ENCODE data around the gene STYXL1. TPM values are rescaled to one million over a fixed set of nuclear protein-coding genes. Genes with fewer than 3 reads are reported as not detected.

STYXL1 gene
- polyA plus RNA-seq, 3 donors = 64.6 to 79.8 (median 67.2) TPM

- H3K9ac ChIP-seq (ENCODE audit: insufficient read depth, low read length, poor library complexity, severe bottlenecking) = no peak overlapping the region
- H3K4me3 ChIP-seq (replicated peaks in 1 of 3; ENCODE audit: low read depth in 2 of 3, low read length in 3 of 3) = no peak overlapping the region
- 97% methylated on average over 21 of the region's 30 CpGs for WGBS (ENCODE audit: insufficient coverage)
- Mint-ChIP-seq H3K4me1 (peaks cover 10% of the 10 kb centered on the region), H3K36me3 (peaks cover 41 to 62% of the 10 kb centered on the region in 2 donors), H3K27me3 (ENCODE audit: low read depth in 3 of 3) (no peaks in the 10 kb centered on the region), H3K4me3 (no peak overlapping the region), H3K27ac (peak overlapping the region in 2 of 7 donors; percentile 30 to 37), H3K9me3 (no peaks in the 10 kb centered on the region)
- H3K27me3 ChIP-seq (ENCODE audit: control insufficient read depth in 2 of 2, insufficient read depth in 2 of 2, low read length in 2 of 2) = no peaks in the 10 kb centered on the region
- TF ChIP-seq CTCF (IDR thresholded peaks at IDR 0.05) = no peak
- H3K9me3 ChIP-seq (replicated peaks in 1 of 2; ENCODE audit: control insufficient read depth in 1 of 2, insufficient read depth in 1 of 2, low read length in 2 of 2) = no peaks in the 10 kb centered on the region
- no peaks in the 10 kb centered on the region for H3K79me2 ChIP-seq (ENCODE audit: insufficient read depth, low read length)
- no peak overlapping the region for H3K27ac ChIP-seq (ENCODE audit: low read depth in 1 of 2, low read length in 2 of 2)
- DNase-seq = no peak
- H4K20me1 ChIP-seq (ENCODE audit: insufficient read depth, low read length) = peaks cover 37% of the 10 kb centered on the region
- peaks cover under 1% of the 10 kb centered on the region in 2 donors for H3K4me1 ChIP-seq (ENCODE audit: control insufficient read depth in 1 of 2, insufficient read depth in 2 of 2, low read length in 2 of 2)
- no peak overlapping the region for H2AFZ ChIP-seq (ENCODE audit: insufficient read depth, low read depth, low read length, poor library complexity, severe bottlenecking)
- intact Hi-C loops (cut with micrococcal nuclease) = no loop called here
- no peak overlapping the region for H3K4me2 ChIP-seq (replicated peaks; ENCODE audit: extremely low read depth, low read length, poor library complexity, severe bottlenecking)
- peaks cover 49 to 54% of the 10 kb centered on the region in 2 donors for H3K36me3 ChIP-seq (replicated peaks in 1 of 2; ENCODE audit: control insufficient read depth in 1 of 2, insufficient read depth in 2 of 2, low read length in 2 of 2)
Measured at GRCh38 chr7:75987805-75988567, 59.8 kb downstream of the STYXL1 start.

- no peak overlapping the region for H3K9ac ChIP-seq (ENCODE audit: insufficient read depth, low read length, poor library complexity, severe bottlenecking)
- Mint-ChIP-seq H3K27ac (peak overlapping the region in 4 of 7 donors; percentile 7 to 71 (median 66)), H3K27me3 (ENCODE audit: low read depth in 3 of 3) (no peaks in the 10 kb centered on the region), H3K4me1 (peaks cover 9% of the 10 kb centered on the region), H3K9me3 (no peaks in the 10 kb centered on the region), H3K36me3 (peaks cover 43 to 65% of the 10 kb centered on the region in 2 donors), H3K4me3 (no peak overlapping the region)
- H3K36me3 ChIP-seq (replicated peaks in 1 of 2; ENCODE audit: control insufficient read depth in 1 of 2, insufficient read depth in 2 of 2, low read length in 2 of 2) = peaks cover 55 to 61% of the 10 kb centered on the region in 2 donors
- no peaks in the 10 kb centered on the region for H3K27me3 ChIP-seq (ENCODE audit: control insufficient read depth in 2 of 2, insufficient read depth in 2 of 2, low read length in 2 of 2)
- DNase-seq = no peak
- 97% methylated on average over 26 of the region's 32 CpGs for WGBS (ENCODE audit: insufficient coverage)
- intact Hi-C loops (cut with micrococcal nuclease) = no loop called here
- H3K4me2 ChIP-seq (replicated peaks; ENCODE audit: extremely low read depth, low read length, poor library complexity, severe bottlenecking) = no peak overlapping the region
- TF ChIP-seq CTCF (IDR thresholded peaks at IDR 0.05) = no peak
- H3K79me2 ChIP-seq (ENCODE audit: insufficient read depth, low read length) = no peaks in the 10 kb centered on the region
- no peak overlapping the region for H3K4me3 ChIP-seq (replicated peaks in 1 of 3; ENCODE audit: low read depth in 2 of 3, low read length in 3 of 3)
- no peak overlapping the region for H2AFZ ChIP-seq (ENCODE audit: insufficient read depth, low read depth, low read length, poor library complexity, severe bottlenecking)
- H3K9me3 ChIP-seq (replicated peaks in 1 of 2; ENCODE audit: control insufficient read depth in 1 of 2, insufficient read depth in 1 of 2, low read length in 2 of 2) = no peaks in the 10 kb centered on the region
- no peaks in the 10 kb centered on the region for H3K4me1 ChIP-seq (ENCODE audit: control insufficient read depth in 1 of 2, insufficient read depth in 2 of 2, low read length in 2 of 2)
- H3K27ac ChIP-seq (ENCODE audit: low read depth in 1 of 2, low read length in 2 of 2) = no peak overlapping the region
- peaks cover 38% of the 10 kb centered on the region for H4K20me1 ChIP-seq (ENCODE audit: insufficient read depth, low read length)
Measured at GRCh38 chr7:75987026-75987804, 60.6 kb downstream of the STYXL1 start.
